Measurements from ENCODE around the gene PTCD1. TPM values are rescaled to one million over a fixed set of nuclear protein-coding genes. Genes with fewer than 3 reads are reported as not detected.

The PTCD1 gene
- total and polyA plus RNA-seq, 4 donors: 2.8 to 6.8 (median 3.9) TPM

GRCh38 chr7:99393355-99394187 lies 45.0 kb downstream of the PTCD1 start:
- DNase-seq: peak; percentile 72 to 81 (median 78)
- H3K9me3 ChIP-seq (ENCODE audit: control insufficient read depth in 4 of 4, insufficient read depth in 3 of 4, low read length in 3 of 4): no peaks in the 10 kb centered on the region
- peak overlapping the region; percentile 27 for H3K4me3 ChIP-seq
- peak overlapping the region; percentile 81 to 82 for H3K9ac ChIP-seq (ENCODE audit: insufficient read depth in 1 of 2, low read length in 2 of 2)
- peak; percentile 46 for ATAC-seq (ENCODE audit: insufficient read depth, low FRiP score)
- H3K4me1 ChIP-seq (ENCODE audit: control insufficient read depth in 5 of 5, insufficient read depth in 5 of 5, low read length in 5 of 5): peaks cover 2 to 15% (median 10%) of the 10 kb centered on the region in 5 donors
- TF ChIP-seq CTCF (IDR thresholded peaks at IDR 0.05; ENCODE audit: control extremely low read depth, extremely low read depth): no peak
- peaks cover 11 to 65% (median 21%) of the 10 kb centered on the region in 4 donors for H3K36me3 ChIP-seq (ENCODE audit: control insufficient read depth in 4 of 4, insufficient read depth in 4 of 4, low read length in 4 of 4)
- 51 to 60% methylated on average over 28 to 30 of the region's 30 CpGs for WGBS, 2 donors
- H3K27ac ChIP-seq (ENCODE audit: low read depth in 1 of 2, low read length in 1 of 2): peak overlapping the region in 1 of 2 donors; percentile 67
- H3K27me3 ChIP-seq (ENCODE audit: control insufficient read depth in 3 of 3, insufficient read depth in 3 of 3, low read length in 2 of 3): no peaks in the 10 kb centered on the region

- ATAC-seq (ENCODE audit: insufficient read depth, low FRiP score): peak; percentile 79
- Histone ChIP-seq H3K36me3 (ENCODE audit: control insufficient read depth in 4 of 4, insufficient read depth in 4 of 4, low read length in 4 of 4) (peaks cover 8 to 66% (median 14%) of the 10 kb centered on the region in 4 donors), H3K27ac (ENCODE audit: low read depth in 1 of 2, low read length in 1 of 2) (peak overlapping the region in 1 of 2 donors; percentile 67), H3K9ac (ENCODE audit: insufficient read depth in 1 of 2, low read length in 2 of 2) (peak overlapping the region; percentile 81 to 82), H3K4me3 (peak overlapping the region; percentile 27), H3K4me1 (ENCODE audit: control insufficient read depth in 5 of 5, insufficient read depth in 5 of 5, low read length in 5 of 5) (peaks cover 2 to 15% (median 10%) of the 10 kb centered on the region in 5 donors), H3K9me3 (ENCODE audit: control insufficient read depth in 4 of 4, insufficient read depth in 3 of 4, low read length in 3 of 4) (no peaks in the 10 kb centered on the region), H3K27me3 (ENCODE audit: control insufficient read depth in 3 of 3, insufficient read depth in 3 of 3, low read length in 2 of 3) (no peaks in the 10 kb centered on the region)
- 9 to 18% methylated on average over 68 of the region's 68 CpGs for WGBS, 2 donors
- TF ChIP-seq CTCF (IDR thresholded peaks at IDR 0.05; ENCODE audit: control extremely low read depth, extremely low read depth): no peak
- peak; percentile 72 to 81 (median 77) for DNase-seq
Measured at GRCh38 chr7:99392659-99393354, 45.8 kb downstream of the PTCD1 start.

- ATAC-seq (ENCODE audit: insufficient read depth, low FRiP score) (no peak), DNase-seq (no peak)
- Histone ChIP-seq H3K9ac (ENCODE audit: insufficient read depth in 1 of 2, low read length in 2 of 2) (no peak overlapping the region), H3K36me3 (ENCODE audit: control insufficient read depth in 4 of 4, insufficient read depth in 4 of 4, low read length in 4 of 4) (peaks cover 2 to 63% (median 9%) of the 10 kb centered on the region in 4 donors), H3K9me3 (ENCODE audit: control insufficient read depth in 4 of 4, insufficient read depth in 3 of 4, low read length in 3 of 4) (no peaks in the 10 kb centered on the region), H3K4me3 (no peak overlapping the region), H3K27ac (ENCODE audit: low read depth in 1 of 2, low read length in 1 of 2) (peak overlapping the region in 1 of 2 donors; percentile 67), H3K27me3 (ENCODE audit: control insufficient read depth in 3 of 3, insufficient read depth in 3 of 3, low read length in 2 of 3) (no peaks in the 10 kb centered on the region), H3K4me1 (ENCODE audit: control insufficient read depth in 5 of 5, insufficient read depth in 5 of 5, low read length in 5 of 5) (peaks cover 2 to 15% (median 10%) of the 10 kb centered on the region in 5 donors)
- no peak for TF ChIP-seq CTCF (IDR thresholded peaks at IDR 0.05; ENCODE audit: control extremely low read depth, extremely low read depth)
- 90% methylated on average over 8 of the region's 8 CpGs for WGBS, 2 donors
Measured at GRCh38 chr7:99392046-99392445, 46.6 kb downstream of the PTCD1 start.

All from lung (tissue), 12 donors.